Stimulated activated CD4-positive, alpha-beta T cell treated with anti-CD3 and anti-CD28 coated beads, Interleukin-1b, Interleukin-23, amount 100 ng/mL, for 1 hour (primary cell): ENCODE measurements around the gene GPN3.
"Not testable (repeated sequence)": the region's sequence is repeated elsewhere in the genome, so short reads cannot be mapped to it uniquely, and the experiment has no call there.

Experiments used
- DNase-seq, 2 donors: peaks; one replicate each; pipeline ENCODE4 v3.0.0-alpha.2; 2020; ENCODE audit warnings: low read depth in 2 of 2

Gene GPN3

GRCh38 chr12:110468214-110469048, at the start of gene GPN3, which contains the start of gene FAM216A:
Gene GPN3, minus strand, starts transcription at chr12:110468257. Its CDS starts 54 bp downstream, at chr12:110468203.
Gene FAM216A, plus strand, starts transcription at chr12:110468845. Its CDS starts 31 bp downstream, at chr12:110468876.
- peak; percentile 81 to 89 for DNase-seq

- no peak for DNase-seq
These were observed 48.9 kb upstream of the GPN3 start for GRCh38 chr12:110516995-110517394.

GRCh38 chr12:110514363-110514762, 46.3 kb upstream of the GPN3 start:
- no peak for DNase-seq

GRCh38 chr12:110513842-110514241, 45.8 kb upstream of the GPN3 start:
- DNase-seq: no peak

GRCh38 chr12:110508071-110508586, 40.1 kb upstream of the GPN3 start:
- DNase-seq: no peak

- DNase-seq: no peak
These were observed 37.3 kb upstream of the GPN3 start for GRCh38 chr12:110505332-110505731.

GRCh38 chr12:110503432-110503831, 35.4 kb upstream of the GPN3 start:
- no peak for DNase-seq

GRCh38 chr12:110501752-110502738, 34.0 kb upstream of the GPN3 start, which contains the start of the genes RAD9B and VPS29:
Gene RAD9B, plus strand, starts transcription at chr12:110502331. Its CDS starts 7 bp downstream, at chr12:110502338.
Gene VPS29, minus strand, starts transcription at chr12:110502111. Its CDS starts 60 bp downstream, at chr12:110502051.
- DNase-seq: peak; percentile 93 to 96

- DNase-seq: no peak
These were observed 33.3 kb upstream of the GPN3 start for GRCh38 chr12:110501399-110501751.

- no peak for DNase-seq
These were observed 31.1 kb upstream of the GPN3 start for GRCh38 chr12:110498984-110499706.

- DNase-seq: no peak
These were observed 7.4 kb upstream of the GPN3 start for GRCh38 chr12:110475426-110475825.

- DNase-seq: no peak
These were observed 227 bp downstream of the GPN3 start for GRCh38 chr12:110467847-110468213.

- no peak for DNase-seq
These were observed 1.3 kb downstream of the GPN3 start for GRCh38 chr12:110466791-110467190.

- not testable (repeated sequence) for DNase-seq
These were observed 2.3 kb downstream of the GPN3 start for GRCh38 chr12:110465765-110466164.

GRCh38 chr12:110465024-110465423, 3.0 kb downstream of the GPN3 start:
- DNase-seq: no peak

GRCh38 chr12:110461189-110461588, 6.9 kb downstream of the GPN3 start:
- DNase-seq: not testable (repeated sequence)

- DNase-seq: no peak
These were observed 9.3 kb downstream of the GPN3 start for GRCh38 chr12:110458756-110459155.

GRCh38 chr12:110453569-110454296, 14.3 kb downstream of the GPN3 start:
- no peak for DNase-seq

- DNase-seq: no peak
These were observed 16.8 kb downstream of the GPN3 start for GRCh38 chr12:110451263-110451662.

GRCh38 chr12:110449799-110450497, 18.1 kb downstream of the GPN3 start, which contains the start of gene ARPC3:
Gene ARPC3, minus strand, starts transcription at chr12:110450337. Its CDS starts 77 bp downstream, at chr12:110450260.
- DNase-seq: peak; percentile 82 to 84
